Mesothelial cell of epicardium (in vitro differentiated cells): ENCODE data around the gene TMEM41A. TPM values are rescaled to one million over a fixed set of nuclear protein-coding genes. Genes with fewer than 3 reads are reported as not detected.

Source experiments
- DNase-seq, 2 experiments: peaks; one replicate each; pipeline ENCODE4 v3.0.0; 2021; ENCODE audit warnings: low spot score in 2 of 2; ENCODE audit not compliant: unreplicated experiment in 2 of 2
- H3K27ac Mint-ChIP-seq: 2 replicates; pipeline ENCODE4 v1.8.0; 2021; ENCODE audit warnings: mixed read lengths
- H3K27me3 Mint-ChIP-seq: 2 replicates; pipeline ENCODE4 v1.8.0; 2021; ENCODE audit warnings: low read depth, mixed read lengths
- H3K36me3 Mint-ChIP-seq: 2 replicates; pipeline ENCODE4 v1.8.0; 2021; ENCODE audit warnings: mixed read lengths
- H3K4me1 Mint-ChIP-seq: 2 replicates; pipeline ENCODE4 v1.8.0; 2021; ENCODE audit warnings: mixed read lengths
- H3K4me3 Mint-ChIP-seq: 2 replicates; pipeline ENCODE4 v1.8.0; 2021; ENCODE audit warnings: mild to moderate bottlenecking, moderate library complexity, mixed read lengths
- H3K9me3 Mint-ChIP-seq: 2 replicates; pipeline ENCODE4 v1.8.0; 2021; ENCODE audit warnings: mixed read lengths
- total RNA-seq: library from RNA; stranded (reverse); gene quantifications from 3 replicates; pipeline ENCODE4 v1.2.1, GENCODE V29; 2021
- TF ChIP-seq, protein P1 (sequence below): fragments of 200-600 bp; sonication (generic); IDR thresholded peaks from one replicate; pipeline ENCODE4 v1.5.0; 2021; ENCODE audit warnings: antibody characterized with exemption; ENCODE audit not compliant: unreplicated experiment

TMEM41A gene
- total RNA-seq, 1 donor from 2014 or later: 27.3 TPM

DNA sequence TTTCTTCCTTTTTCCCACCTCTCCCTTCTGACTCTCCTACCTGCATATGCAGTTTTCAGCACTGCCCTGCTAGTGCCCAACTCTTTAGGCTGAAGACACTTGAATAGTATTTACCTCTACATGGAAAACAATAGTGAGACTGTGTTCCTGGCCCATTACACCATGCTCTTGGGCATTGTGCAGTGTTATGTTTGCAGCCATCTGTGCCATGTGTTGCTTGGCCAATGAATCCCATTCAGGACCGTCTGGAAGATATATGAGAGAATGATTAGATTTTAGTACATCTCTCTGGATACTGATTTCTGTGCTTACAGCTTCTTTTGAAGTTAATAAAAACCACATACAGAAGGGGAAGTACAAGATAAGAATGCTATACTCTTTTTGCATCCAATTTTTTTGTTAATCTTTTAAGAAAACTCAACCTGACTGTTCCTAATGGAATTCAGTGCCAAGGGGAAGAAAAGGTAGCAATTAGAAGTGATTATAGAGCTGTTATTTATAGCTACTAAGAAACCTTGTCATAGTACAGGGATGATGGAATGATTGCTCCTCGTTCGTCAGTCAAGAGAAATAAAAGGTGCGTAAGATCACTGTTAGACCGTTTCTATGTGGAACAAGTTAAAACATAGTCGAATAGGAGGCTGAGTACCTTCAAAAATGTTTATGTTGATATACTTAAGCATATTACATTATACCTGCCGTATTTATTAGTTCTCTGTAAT, 58.9 kb downstream of the TMEM41A start:
- H3K36me3 Mint-ChIP-seq: peaks cover 16% of the 10 kb centered on the region
- H3K4me3 Mint-ChIP-seq: no peak overlapping the region
- peaks cover 6% of the 10 kb centered on the region for H3K9me3 Mint-ChIP-seq
- no peak overlapping the region for H3K27ac Mint-ChIP-seq
- TF ChIP-seq, protein P1, sequence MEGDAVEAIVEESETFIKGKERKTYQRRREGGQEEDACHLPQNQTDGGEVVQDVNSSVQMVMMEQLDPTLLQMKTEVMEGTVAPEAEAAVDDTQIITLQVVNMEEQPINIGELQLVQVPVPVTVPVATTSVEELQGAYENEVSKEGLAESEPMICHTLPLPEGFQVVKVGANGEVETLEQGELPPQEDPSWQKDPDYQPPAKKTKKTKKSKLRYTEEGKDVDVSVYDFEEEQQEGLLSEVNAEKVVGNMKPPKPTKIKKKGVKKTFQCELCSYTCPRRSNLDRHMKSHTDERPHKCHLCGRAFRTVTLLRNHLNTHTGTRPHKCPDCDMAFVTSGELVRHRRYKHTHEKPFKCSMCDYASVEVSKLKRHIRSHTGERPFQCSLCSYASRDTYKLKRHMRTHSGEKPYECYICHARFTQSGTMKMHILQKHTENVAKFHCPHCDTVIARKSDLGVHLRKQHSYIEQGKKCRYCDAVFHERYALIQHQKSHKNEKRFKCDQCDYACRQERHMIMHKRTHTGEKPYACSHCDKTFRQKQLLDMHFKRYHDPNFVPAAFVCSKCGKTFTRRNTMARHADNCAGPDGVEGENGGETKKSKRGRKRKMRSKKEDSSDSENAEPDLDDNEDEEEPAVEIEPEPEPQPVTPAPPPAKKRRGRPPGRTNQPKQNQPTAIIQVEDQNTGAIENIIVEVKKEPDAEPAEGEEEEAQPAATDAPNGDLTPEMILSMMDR: no peak
- no peaks in the 10 kb centered on the region for H3K27me3 Mint-ChIP-seq
- peaks cover 8% of the 10 kb centered on the region for H3K4me1 Mint-ChIP-seq
- no peak for DNase-seq

Other genes with a start within 250 kb of the TMEM41A start
- gene EHHADH, start 245.0 kb downstream of the TMEM41A start, total RNA-seq: 5.0 to 7.8 TPM (median 5.9 TPM) in 3 replicates
- 40.3 to 42.7 TPM (median 40.3 TPM) in 3 replicates for gene MAP3K13, start 135.9 kb downstream of the TMEM41A start, total RNA-seq
- gene LIPH, start 53.6 kb upstream of the TMEM41A start, total RNA-seq: 0.07 to 0.32 TPM (median 0.18 TPM) in 3 replicates
- 39.3 to 40.7 TPM (median 40.2 TPM) in 3 replicates for gene SENP2, start 87.3 kb upstream of the TMEM41A start, total RNA-seq